GM21737 (cell line): ENCODE measurements around the gene DHRS12.

Experiments
- ATAC-seq: cut with Tn5 transposase; IDR thresholded peaks from one replicate; pipeline ENCODE4 v1.9.1; 2021; ENCODE audit warnings: mild to moderate bottlenecking, moderate library complexity; ENCODE audit not compliant: unreplicated experiment

DHRS12 gene

DNA sequence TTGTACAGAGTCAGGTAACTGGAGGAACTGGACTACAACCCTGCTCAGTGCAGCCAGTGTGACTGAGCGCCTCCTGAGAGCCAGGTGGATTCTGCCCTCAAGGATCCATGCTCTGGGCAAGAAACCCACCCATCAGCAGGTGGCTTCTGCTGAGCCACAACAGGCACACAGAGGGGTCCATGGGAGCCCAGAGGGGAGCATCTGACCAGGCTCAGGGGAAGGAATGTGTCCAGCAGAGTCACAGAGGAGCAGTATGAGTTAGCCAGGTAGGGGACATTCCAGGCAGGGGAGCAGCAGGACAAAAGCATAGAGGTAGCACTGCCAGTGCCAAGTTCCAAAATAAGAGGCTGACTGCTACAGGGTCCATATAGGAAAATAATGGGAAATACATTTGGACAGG lies 19.9 kb downstream of the DHRS12 start:
- ATAC-seq: no peak

- no peak for ATAC-seq
Observed at GRCh38 chr13:51783428-51784094, 20.4 kb downstream of the DHRS12 start.

GRCh38 chr13:51782026-51782710 lies 21.8 kb downstream of the DHRS12 start:
- ATAC-seq: no peak

DNA sequence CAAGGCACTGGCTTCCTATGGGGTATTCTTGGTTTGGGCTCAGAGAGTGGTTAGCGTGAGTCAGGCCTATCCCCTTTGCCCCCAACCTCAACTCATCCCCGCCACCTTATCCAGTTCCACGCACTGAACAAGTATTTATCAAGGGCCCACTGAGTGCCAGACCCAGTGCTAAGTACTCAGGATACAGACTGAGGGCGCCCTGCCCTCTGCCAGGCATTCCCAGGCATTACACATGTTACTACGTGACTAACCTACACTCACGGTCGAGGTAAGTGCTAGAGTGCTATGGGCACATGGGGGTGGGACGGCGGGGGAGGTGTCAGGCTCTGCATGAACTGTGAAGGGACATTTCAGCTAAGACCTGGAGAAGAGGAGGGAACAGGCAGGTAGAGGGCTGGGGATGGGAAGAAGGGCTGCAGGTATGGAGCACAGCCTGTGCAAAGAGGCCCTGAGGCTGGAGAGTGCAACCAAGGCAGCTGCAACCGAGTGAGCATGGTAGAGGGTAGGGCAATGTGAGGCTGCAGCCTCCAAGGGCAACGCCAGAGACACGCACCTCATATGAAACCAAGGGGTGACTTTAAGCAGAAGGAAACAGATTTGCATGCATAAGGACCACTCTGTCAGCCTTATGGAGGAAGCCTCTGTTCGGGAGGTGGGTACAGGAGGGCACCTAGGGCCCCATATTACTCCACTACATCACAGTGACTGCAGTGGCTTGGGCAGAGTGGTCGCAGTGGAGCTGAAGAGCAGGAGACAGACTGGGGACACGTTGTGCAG lies 22.5 kb downstream of the DHRS12 start:
- ATAC-seq: no peak

- ATAC-seq: no peak
Observed at GRCh38 chr13:51780099-51780498, 23.9 kb downstream of the DHRS12 start.

DNA sequence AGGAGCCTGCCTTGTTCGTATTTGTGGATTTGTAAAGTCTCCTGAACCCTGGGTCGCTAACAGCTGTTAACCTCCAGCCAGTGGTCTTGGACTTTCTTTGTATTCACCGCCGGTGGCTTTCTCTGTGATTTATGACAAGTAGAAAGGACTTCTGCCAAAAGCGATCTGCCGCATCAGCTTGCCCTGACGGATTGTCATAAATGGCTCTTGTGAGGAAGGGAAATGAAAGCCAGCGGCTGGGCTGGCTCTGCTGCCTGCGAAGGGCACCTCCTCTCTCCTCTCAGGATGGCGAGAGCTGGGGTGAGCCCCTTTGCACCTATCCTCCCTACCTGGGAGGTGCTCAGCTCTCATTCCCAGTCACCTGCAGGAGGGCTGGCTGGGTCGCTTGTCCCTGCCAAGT lies 25.6 kb downstream of the DHRS12 start:
- ATAC-seq: no peak

DNA sequence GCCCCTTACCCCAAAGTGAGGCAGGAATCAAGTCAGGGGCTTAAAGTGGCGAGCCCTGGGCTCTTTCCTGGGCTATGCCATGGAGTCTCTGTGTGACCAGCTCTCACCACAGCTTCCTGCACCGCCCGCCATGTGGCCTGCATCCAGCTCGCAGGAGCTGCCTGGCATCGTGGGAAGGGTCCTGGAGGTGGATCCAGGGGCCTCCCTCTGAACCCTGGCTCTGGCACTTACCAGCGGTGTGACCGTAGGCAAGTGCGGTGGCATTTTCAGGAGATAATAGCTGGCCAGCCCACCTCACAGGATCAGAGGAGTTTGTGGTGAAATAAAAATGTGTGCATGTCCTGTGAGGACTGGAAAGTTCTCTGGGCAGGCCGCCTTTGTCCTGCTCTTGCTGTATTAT lies 26.0 kb downstream of the DHRS12 start:
- ATAC-seq: no peak

- no peak for ATAC-seq
Observed at GRCh38 chr13:51776179-51776578, 27.8 kb downstream of the DHRS12 start.

DNA sequence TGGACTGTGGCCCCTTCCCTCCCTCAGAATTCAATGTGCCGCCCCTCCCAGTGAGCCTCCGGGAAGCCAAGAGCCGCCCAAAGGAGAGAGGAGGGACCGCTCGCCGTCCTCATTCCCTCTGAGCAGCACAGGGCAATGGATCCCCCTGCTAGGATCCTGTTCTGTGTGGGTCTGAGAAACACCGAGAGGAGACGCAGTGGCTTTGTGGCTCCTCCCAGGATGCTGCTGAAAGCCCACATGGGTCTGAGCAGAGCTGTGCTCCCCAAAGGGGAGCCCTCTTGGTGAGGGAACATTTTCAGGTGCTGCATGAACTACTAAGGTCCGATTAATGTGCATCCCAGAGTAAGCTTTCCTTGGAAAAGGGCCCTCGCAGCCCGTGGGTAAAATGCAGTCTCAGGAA lies 30.4 kb downstream of the DHRS12 start:
- no peak for ATAC-seq

DNA sequence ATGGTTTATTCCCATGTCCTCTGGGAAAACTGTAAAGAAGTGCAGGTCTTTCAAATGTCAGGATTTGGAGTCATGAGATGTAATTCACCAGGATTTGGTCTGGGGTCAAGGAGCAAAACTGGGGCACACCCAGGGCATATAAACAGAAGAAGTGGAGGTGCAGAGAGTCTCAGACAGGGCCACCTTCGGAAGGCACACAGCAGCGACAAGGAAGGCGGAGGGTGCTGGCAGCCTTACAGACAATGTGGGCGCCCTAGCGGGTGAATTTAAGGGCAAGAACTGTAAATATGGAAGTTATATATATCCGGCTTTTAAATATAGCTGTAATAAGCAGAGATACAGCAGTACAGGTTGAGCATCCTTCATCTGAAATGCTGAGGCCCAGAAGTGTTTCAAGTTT lies 31.2 kb downstream of the DHRS12 start:
- no peak for ATAC-seq

DNA sequence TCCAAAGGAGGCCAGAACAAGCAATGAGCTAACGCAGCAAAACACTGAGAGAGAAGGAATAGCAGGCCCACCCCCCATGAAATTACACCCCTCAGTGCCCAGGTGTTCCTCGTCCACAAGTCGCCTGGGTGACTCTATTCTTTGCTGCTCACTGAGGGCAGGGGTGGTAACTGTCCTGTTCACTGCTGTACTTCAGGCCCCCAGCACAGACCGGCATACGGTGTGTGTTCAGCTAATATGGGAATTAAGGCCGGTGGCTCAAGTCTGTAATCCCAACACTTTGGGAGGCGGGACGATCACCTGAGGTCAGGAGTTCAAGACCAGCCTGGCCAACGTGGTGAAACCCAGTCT lies 31.9 kb downstream of the DHRS12 start:
- no peak for ATAC-seq

DNA sequence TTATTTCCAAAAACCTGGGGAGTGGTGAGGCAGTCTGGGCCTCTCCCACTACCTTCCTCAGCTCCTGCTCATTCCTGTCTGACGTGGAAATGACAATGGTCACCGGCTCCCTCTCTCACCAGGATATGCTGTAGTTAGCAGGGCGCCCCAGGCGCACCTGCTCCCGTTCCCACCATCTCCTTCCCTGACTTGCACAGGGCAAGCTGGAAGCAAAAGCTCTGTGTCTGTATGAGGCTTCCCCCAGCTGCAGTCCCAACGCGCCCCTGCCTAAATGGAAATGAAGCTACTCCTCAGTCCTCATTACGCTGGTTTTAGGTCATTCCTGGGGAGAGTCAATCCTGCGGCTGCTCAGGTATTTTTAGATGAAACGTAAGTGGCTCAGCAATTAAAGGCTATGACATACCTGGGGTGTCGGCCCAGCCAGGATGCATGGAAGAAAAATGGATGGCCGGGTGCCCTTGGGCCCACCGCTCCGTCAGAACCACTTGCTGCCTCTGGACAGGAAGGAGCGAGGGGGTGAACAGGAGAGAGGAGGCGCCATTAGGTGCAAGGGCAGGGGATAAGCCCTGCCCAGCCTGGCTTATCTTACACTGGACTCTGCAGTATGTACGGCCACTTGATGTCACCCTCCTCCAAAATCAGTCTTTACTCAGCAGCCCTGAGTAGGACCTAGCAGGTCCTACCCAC lies 32.4 kb downstream of the DHRS12 start:
- ATAC-seq: no peak

DNA sequence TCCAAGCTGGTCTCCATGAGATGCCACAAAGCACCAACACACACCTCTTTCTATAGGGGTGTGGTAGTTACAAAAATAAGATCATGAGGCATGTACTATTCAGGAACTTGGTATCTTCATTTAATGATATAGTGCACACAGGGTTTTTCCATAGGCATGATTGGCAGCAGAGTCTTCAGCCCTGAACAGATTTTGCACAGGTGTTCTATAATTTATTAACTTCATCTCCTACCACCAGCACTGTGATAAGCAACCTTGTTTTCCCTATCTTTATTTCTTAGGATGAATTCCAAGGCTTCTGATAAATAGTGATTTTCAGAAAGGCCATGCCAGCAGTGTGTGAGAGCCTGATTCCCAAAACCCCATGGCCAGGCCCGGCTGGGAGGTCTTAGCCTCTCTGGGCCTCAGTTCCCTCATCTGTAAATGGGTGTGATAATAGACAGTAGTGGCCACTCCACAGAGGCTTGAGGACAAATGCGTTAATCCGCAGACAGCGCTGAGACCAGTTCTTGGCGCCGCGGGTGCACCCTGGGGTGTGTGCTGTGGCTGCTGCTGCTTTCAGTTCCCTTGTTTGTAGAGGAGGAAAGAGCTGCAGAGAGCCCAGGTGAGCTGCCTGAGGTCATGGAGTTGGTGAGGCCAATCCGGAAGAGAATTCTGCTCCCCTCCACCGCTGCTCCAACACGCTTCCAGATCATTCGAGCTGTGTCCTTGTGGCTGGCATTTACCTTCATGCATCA lies 33.1 kb downstream of the DHRS12 start:
- ATAC-seq: no peak

DNA sequence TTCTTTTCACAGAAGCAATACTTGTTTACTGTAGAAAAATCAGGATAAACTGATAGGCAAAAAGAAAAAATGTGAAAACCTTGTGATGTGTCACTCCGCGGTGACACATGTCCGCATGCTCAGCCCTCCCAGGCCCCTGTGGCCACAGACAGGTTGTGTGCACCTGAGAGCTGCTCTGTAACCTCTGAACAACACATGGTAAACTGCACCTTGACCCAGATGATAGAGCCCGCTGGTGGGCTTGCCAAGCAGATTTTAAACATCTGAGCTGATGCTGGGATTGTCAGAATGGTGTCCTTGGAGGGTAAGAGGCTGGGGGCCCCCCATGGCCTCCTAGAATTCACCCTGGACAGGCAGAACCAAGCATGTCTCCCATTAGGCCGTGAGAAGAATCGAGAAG lies 33.8 kb downstream of the DHRS12 start:
- no peak for ATAC-seq

GRCh38 chr13:51769455-51770127 lies 34.4 kb downstream of the DHRS12 start:
- no peak for ATAC-seq

GRCh38 chr13:51768976-51769375 lies 35.0 kb downstream of the DHRS12 start:
- ATAC-seq: no peak

GRCh38 chr13:51768378-51768921 lies 35.5 kb downstream of the DHRS12 start:
- ATAC-seq: no peak

DNA sequence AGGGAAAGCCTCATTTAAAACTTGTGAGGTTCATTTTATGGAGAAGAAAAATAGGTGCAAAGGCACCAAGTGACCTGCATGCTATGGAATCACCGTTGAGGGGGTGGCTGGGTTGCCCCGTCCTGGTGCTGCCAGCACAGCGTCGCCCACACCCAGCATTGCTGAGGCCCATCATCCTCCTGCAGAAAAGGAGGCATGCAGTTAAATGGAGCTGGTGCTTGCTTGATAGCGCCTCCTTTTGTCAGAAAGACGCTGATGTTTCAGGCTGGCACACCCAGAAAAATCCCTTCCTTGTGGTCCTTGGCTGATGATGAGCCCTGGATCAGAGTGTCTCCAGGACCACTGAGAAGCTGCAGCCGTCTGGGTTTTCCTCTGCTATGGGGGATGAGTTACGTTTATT lies 36.9 kb downstream of the DHRS12 start:
- no peak for ATAC-seq

DNA sequence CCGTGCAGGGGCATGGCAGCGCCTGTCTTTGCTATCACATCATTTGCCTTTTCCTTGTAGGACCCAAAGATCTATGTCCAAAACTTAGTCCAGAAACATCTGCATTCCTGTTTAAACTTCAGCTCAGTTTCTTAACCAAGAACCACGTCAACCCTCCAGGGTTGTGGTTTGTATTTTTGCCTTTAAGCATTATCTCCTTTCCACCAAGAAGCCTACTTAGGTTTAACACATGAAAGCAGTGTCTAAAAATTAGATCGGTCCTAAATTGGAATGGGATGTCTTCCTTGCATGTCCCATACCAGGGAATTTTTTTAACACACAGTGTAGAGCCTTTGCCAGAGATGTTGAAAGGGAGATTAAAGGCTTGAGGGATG lies 38.8 kb downstream of the DHRS12 start:
- ATAC-seq: no peak
